ENCODE data around the gene HBEGF. TPM values are rescaled to one million over a fixed set of nuclear protein-coding genes. Genes with fewer than 3 reads are reported as not detected.

HBEGF gene
- total and polyA plus RNA-seq, 10 donors, result 1.2 to 16.2 (median 6.9) TPM

DNA sequence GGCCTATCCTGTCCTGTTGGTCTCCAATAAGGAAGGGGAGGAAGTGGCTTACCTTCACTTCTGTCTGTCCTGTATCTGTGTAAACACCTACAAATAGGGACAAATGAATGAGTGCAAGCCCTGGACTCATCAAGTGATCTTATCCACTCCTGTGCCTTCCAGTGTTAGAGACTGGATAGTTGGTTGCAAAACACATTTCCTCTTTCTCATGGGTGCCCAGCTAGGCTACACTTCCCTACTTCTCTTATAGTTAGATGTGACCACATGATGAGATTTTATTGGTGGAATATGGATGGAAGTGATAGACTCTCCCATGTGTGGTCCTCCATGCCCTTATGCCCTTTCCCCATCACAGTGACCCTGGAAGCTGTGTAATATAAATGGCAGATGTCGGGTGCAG, 26.6 kb downstream of the HBEGF start:
- intact Hi-C loops (cut with DNase I; ENCODE audit: low total_unique reads), result no loop called here
- Histone ChIP-seq H3K4me3 (no peak overlapping the region), H3K27me3 (replicated peaks in 1 of 7) (no peaks in the 10 kb centered on the region), H3K4me1 (peaks cover 5 to 55% (median 28%) of the 10 kb centered on the region in 6 donors), H3K36me3 (no peaks in the 10 kb centered on the region), H3K9me3 (no peaks in the 10 kb centered on the region), H3K27ac (peak overlapping the region in 5 of 8 donors; percentile 20 to 74 (median 45))
- 87 to 91% (median 90%) methylated on average over 1 of the region's 1 CpG for WGBS, 5 donors
- no peak for DNase-seq
- peak in 1 of 3 donors; percentile 40 for TF ChIP-seq POLR2AphosphoS5 (IDR thresholded peaks at IDR 0.05)
- TF ChIP-seq, protein P1, sequence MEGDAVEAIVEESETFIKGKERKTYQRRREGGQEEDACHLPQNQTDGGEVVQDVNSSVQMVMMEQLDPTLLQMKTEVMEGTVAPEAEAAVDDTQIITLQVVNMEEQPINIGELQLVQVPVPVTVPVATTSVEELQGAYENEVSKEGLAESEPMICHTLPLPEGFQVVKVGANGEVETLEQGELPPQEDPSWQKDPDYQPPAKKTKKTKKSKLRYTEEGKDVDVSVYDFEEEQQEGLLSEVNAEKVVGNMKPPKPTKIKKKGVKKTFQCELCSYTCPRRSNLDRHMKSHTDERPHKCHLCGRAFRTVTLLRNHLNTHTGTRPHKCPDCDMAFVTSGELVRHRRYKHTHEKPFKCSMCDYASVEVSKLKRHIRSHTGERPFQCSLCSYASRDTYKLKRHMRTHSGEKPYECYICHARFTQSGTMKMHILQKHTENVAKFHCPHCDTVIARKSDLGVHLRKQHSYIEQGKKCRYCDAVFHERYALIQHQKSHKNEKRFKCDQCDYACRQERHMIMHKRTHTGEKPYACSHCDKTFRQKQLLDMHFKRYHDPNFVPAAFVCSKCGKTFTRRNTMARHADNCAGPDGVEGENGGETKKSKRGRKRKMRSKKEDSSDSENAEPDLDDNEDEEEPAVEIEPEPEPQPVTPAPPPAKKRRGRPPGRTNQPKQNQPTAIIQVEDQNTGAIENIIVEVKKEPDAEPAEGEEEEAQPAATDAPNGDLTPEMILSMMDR (IDR thresholded peaks at IDR 0.05 in 8 of 11, conservative IDR thresholded peaks at IDR 0.05 in 3 of 11), result no peak

- Histone ChIP-seq H3K27ac (peak overlapping the region in 1 of 8 donors; percentile 45), H3K4me3 (no peak overlapping the region), H3K27me3 (replicated peaks in 1 of 7) (no peaks in the 10 kb centered on the region), H3K4me1 (peaks cover under 1 to 44% (median 21%) of the 10 kb centered on the region in 6 donors), H3K36me3 (no peaks in the 10 kb centered on the region), H3K9me3 (no peaks in the 10 kb centered on the region)
- DNase-seq, result no peak
- 93 to 98% (median 95%) methylated on average over 4 of the region's 4 CpGs for WGBS, 5 donors
- TF ChIP-seq POLR2AphosphoS5 (IDR thresholded peaks at IDR 0.05) (no peak), POLR2A (IDR thresholded peaks at IDR 0.05) (no peak)
- TF ChIP-seq, protein P1 (IDR thresholded peaks at IDR 0.05 in 8 of 11, conservative IDR thresholded peaks at IDR 0.05 in 3 of 11), result no peak
- intact Hi-C loops (cut with DNase I; ENCODE audit: low total_unique reads), result no loop called here
Observed at GRCh38 chr5:140318792-140319191, 27.6 kb downstream of the HBEGF start.

- H3K27ac ChIP-seq, result no peak overlapping the region
- no peaks in the 10 kb centered on the region for H3K27me3 ChIP-seq (replicated peaks in 1 of 7)
- no peak for TF ChIP-seq POLR2A (IDR thresholded peaks at IDR 0.05)
- TF ChIP-seq POLR2AphosphoS5 (IDR thresholded peaks at IDR 0.05), result no peak
- TF ChIP-seq, protein P1 (IDR thresholded peaks at IDR 0.05 in 8 of 11, conservative IDR thresholded peaks at IDR 0.05 in 3 of 11), result no peak
- no peaks in the 10 kb centered on the region for H3K36me3 ChIP-seq
- no peaks in the 10 kb centered on the region for H3K9me3 ChIP-seq
- DNase-seq, result no peak
- WGBS, 5 donors, result 78 to 92% (median 86%) methylated on average over 5 of the region's 5 CpGs
- intact Hi-C loops (cut with DNase I; ENCODE audit: low total_unique reads), result no loop called here
- H3K4me1 ChIP-seq, result peaks cover 0 to 38% (median 15%) of the 10 kb centered on the region in 6 donors
- no peak overlapping the region for H3K4me3 ChIP-seq
Observed at GRCh38 chr5:140317859-140318258, 28.5 kb downstream of the HBEGF start.

DNA sequence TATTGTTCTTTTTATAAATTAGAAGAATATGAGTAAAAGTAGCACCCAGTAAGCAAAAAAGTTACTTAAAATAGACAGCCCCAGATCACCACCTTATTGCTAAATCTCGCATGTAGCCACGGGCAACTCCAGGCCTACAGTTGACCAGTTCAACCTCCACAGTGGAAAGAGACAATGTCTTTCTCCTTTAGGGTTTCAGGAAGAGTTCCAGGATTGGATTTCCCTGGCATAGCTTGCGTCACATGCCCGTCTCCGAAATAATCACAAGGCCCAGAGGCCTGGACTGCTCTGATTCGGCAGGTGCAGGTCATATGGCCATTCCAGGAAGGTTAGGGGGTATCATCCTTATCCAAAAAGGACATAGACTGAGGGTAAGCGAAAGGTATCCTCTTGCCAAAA, 33.6 kb downstream of the HBEGF start:
- DNase-seq, result no peak
- WGBS, 5 donors, result 69 to 89% (median 72%) methylated on average over 7 of the region's 7 CpGs
- H3K27ac ChIP-seq, result peak overlapping the region in 7 of 8 donors; percentile 21 to 74 (median 66)
- H3K9me3 ChIP-seq, result no peaks in the 10 kb centered on the region
- H3K27me3 ChIP-seq (replicated peaks in 1 of 7), result no peaks in the 10 kb centered on the region
- TF ChIP-seq POLR2A (IDR thresholded peaks at IDR 0.05) (no peak), POLR2AphosphoS5 (IDR thresholded peaks at IDR 0.05) (no peak)
- TF ChIP-seq, protein P1 (IDR thresholded peaks at IDR 0.05 in 8 of 11, conservative IDR thresholded peaks at IDR 0.05 in 3 of 11), result no peak
- H3K4me1 ChIP-seq, result peaks cover 0 to 32% (median 18%) of the 10 kb centered on the region in 6 donors
- H3K36me3 ChIP-seq, result no peaks in the 10 kb centered on the region
- intact Hi-C loops (cut with DNase I; ENCODE audit: low total_unique reads), result no loop called here
- no peak overlapping the region for H3K4me3 ChIP-seq
